Measurements from ENCODE around the gene DQX1. TPM values are rescaled to one million over a fixed set of nuclear protein-coding genes. Genes with fewer than 3 reads are reported as not detected.

Gene DQX1
- total RNA-seq, 4 donors from 2014 or later: 2.7 to 12.8 (median 6.4) TPM

DNA sequence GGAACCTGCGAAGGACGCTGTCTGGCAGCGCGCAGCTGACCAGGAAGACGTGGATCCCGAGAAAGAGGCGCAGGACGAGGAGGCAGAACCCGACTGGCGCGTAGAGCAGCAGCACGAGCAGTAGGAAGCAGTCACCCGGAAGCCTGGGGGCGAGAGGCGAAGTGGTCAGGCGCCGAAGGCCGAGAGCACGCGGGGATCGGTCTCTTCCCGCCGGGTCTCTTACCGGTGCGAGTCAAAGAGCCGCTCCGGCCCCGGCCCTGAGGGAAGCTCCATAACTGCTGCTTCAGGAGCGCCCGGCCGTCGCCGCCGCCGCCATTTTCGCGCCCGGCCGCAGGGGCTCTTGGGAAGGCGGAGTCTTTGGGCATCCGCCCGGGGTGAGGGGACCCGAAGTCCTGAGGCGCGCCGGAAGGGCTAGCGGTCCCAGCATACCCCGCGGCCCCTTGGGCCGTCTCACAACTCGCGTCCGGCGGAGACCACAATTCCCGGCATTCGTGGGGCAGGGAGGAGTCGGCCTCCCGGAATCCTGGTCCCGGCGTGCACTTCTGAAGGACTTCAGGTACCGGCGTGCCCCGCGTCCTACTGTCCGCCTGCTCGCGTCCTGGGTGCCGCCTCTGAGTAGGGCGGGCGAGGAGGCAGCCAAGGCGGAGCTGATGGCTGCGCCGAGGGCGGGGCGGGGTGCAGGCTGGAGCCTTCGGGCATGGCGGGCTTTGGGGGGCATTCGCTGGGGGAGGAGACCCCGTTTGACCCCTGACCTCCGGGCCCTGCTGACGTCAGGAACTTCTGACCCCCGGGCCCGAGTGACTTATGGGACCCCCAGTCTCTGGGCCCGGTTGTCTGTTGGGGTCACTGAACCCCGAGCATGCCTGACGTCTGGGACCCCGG lies 3.6 kb upstream of the DQX1 start, which contains the start of the genes AUP1 and HTRA2:
TSS of gene AUP1 (minus strand) at position 350 of the 882 bp plus-strand sequence. CDS start at position 273, 77 bp downstream.
TSS of gene HTRA2 (plus strand) at position 577 of the 882 bp plus-strand sequence. CDS start at position 651, 74 bp downstream.
- 0% methylated on average over 6 of the region's 87 CpGs for WGBS
- peaks cover 35% of the 10 kb centered on the region for H3K4me1 ChIP-seq
- peak within 1 kb of the TSS; percentile 80 for H3K4me3 ChIP-seq
- peak; percentile 99 for DNase-seq (ENCODE audit: low spot score in 2 of 2)
- H3K27ac ChIP-seq: peak within 1 kb of the TSS; percentile 92
- no peaks in the 10 kb centered on the region for H3K27me3 ChIP-seq
- no peaks in the 10 kb centered on the region for H3K9me3 ChIP-seq
- peaks cover 46% of the 10 kb centered on the region for H3K36me3 ChIP-seq
- TF ChIP-seq EP300 (IDR thresholded peaks at IDR 0.05) (no peak), POLR2A (IDR thresholded peaks at IDR 0.05) (peak; percentile 48 to 73), POLR2AphosphoS5 (IDR thresholded peaks at IDR 0.05) (peak; percentile 6 to 93 (median 84)), CTCF (IDR thresholded peaks at IDR 0.05) (no peak)

DNA sequence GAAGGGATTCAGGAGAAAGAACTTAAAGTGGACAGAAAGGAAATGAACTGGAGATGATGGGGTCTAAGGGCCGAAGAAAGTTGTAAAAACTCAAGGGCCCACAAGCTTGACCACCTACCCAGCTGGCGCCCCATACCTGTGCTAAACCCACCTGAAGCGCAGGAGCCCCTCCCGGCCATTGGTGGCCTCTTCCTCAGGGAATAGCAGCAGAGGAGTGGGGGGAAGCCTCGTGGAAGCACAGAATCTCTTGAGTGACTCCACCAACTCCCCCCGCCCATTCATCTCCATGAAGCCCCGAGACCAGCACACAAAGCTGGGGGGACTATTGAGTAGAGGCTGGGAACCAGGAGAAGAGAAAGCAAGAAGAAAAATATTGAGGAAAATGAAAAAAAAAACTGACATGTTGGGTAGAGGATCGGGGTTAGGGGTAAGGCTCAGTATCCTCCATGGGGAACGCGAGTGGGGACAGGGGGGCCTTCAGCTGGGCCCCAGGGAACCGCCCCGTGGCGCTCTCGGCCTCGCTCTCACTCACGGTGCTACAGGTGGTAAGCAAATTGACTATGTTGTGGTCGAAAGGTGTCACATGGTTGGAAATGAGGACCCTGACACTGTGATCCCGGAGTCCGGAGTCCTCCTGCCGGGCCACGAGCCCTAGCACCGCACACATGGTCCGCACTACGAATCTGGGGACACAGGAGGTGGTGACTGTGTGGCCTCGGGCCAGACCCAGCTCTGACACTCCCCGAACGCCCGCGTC lies 2.7 kb upstream of the DQX1 start:
- TF ChIP-seq EP300 (IDR thresholded peaks at IDR 0.05) (no peak), POLR2A (IDR thresholded peaks at IDR 0.05) (no peak), POLR2AphosphoS5 (IDR thresholded peaks at IDR 0.05) (no peak), CTCF (IDR thresholded peaks at IDR 0.05) (no peak)
- Histone ChIP-seq H3K36me3 (peaks cover 44% of the 10 kb centered on the region), H3K27ac (peak overlapping the region; percentile 92), H3K4me1 (peaks cover 35% of the 10 kb centered on the region), H3K27me3 (no peaks in the 10 kb centered on the region), H3K9me3 (no peaks in the 10 kb centered on the region), H3K4me3 (peak overlapping the region; percentile 80)
- DNase-seq (ENCODE audit: low spot score in 2 of 2): no peak
- WGBS: 21% methylated on average over 23 of the region's 29 CpGs

DNA sequence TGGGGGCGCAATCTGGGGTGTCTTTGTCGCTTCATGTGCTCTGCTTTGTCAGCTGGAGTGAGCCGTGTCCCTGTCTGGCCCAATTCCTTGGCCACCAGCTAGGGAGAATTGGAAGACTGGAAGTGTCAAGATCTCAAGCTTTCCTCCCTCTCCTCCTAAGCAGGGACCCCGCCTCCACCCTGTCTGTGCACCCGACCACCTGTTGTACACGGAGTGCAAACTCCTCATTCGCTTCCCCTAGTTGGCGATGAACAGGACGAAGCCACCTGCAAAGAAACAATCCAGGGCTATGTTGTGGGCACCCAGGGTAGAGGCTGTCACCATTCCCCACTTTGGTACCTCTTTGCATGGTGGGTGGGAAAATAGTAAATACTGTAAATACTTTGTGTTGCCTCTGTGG lies 1.7 kb upstream of the DQX1 start:
- no peak for DNase-seq (ENCODE audit: low spot score in 2 of 2)
- Histone ChIP-seq H3K36me3 (peaks cover 34% of the 10 kb centered on the region), H3K27me3 (no peaks in the 10 kb centered on the region), H3K4me1 (peaks cover 35% of the 10 kb centered on the region), H3K9me3 (no peaks in the 10 kb centered on the region), H3K4me3 (no peak overlapping the region), H3K27ac (no peak overlapping the region)
- WGBS: 98% methylated on average over 9 of the region's 9 CpGs
- TF ChIP-seq POLR2A (IDR thresholded peaks at IDR 0.05): no peak
- no peak for TF ChIP-seq CTCF (IDR thresholded peaks at IDR 0.05)
- no peak for TF ChIP-seq POLR2AphosphoS5 (IDR thresholded peaks at IDR 0.05)
- TF ChIP-seq EP300 (IDR thresholded peaks at IDR 0.05): no peak

- H3K4me3 ChIP-seq: no peak overlapping the region
- 97% methylated on average over 11 of the region's 11 CpGs for WGBS
Observed at GRCh38 chr2:74526649-74527230, 709 bp upstream of the DQX1 start.

More at GRCh38 chr2:74526649-74527230, 709 bp upstream of the DQX1 start:
- Histone ChIP-seq H3K4me1 (peaks cover 35% of the 10 kb centered on the region), H3K27ac (no peak overlapping the region), H3K36me3 (peaks cover 29% of the 10 kb centered on the region), H3K9me3 (no peaks in the 10 kb centered on the region), H3K27me3 (no peaks in the 10 kb centered on the region)
- no peak for TF ChIP-seq EP300 (IDR thresholded peaks at IDR 0.05)
- TF ChIP-seq POLR2AphosphoS5 (IDR thresholded peaks at IDR 0.05): no peak
- TF ChIP-seq CTCF (IDR thresholded peaks at IDR 0.05): no peak
- no peak for TF ChIP-seq POLR2A (IDR thresholded peaks at IDR 0.05)
- DNase-seq (ENCODE audit: low spot score in 2 of 2): no peak

All from suprapubic skin (tissue), 4 donors.